HG03196 (cell line): ENCODE data around the gene PCDHGA8.
"Not testable (repeated sequence)": the region's sequence is repeated elsewhere in the genome, so short reads cannot be mapped to it uniquely, and the experiment has no call there.

Experiments
- ATAC-seq: cut with Tn5 transposase; IDR thresholded peaks from one replicate; pipeline ENCODE4 v1.9.1; 2021; ENCODE audit not compliant: unreplicated experiment

Gene PCDHGA8

DNA sequence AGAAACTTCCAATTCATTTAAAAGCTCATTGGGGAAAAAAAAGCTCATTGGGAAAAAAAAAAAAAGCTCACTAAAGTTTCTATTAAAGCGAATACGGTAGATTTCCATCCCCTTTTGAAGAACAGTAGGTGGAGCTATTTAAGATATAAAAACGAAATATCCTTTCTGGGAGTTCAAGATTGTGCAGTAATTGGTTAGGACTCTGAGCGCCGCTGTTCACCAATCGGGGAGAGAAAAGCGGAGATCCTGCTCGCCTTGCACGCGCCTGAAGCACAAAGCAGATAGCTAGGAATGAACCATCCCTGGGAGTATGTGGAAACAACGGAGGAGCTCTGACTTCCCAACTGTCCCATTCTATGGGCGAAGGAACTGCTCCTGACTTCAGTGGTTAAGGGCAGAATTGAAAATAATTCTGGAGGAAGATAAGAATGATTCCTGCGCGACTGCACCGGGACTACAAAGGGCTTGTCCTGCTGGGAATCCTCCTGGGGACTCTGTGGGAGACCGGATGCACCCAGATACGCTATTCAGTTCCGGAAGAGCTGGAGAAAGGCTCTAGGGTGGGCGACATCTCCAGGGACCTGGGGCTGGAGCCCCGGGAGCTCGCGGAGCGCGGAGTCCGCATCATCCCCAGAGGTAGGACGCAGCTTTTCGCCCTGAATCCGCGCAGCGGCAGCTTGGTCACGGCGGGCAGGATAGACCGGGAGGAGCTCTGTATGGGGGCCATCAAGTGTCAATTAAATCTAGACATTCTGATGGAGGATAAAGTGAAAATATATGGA lies 38.1 kb downstream of the PCDHGA8 start, which contains the start of gene PCDHGA12:
Gene PCDHGA12 (plus strand): TSS at position 176 of the 782 bp plus-strand sequence. CDS start 253 bp downstream, at position 429.
- ATAC-seq, result no peak

GRCh38 chr5:141431286-141431685 lies 38.9 kb downstream of the PCDHGA8 start:
- no peak for ATAC-seq

- not testable (repeated sequence) for ATAC-seq
Observed at GRCh38 chr5:141432308-141432707, 39.9 kb downstream of the PCDHGA8 start.

GRCh38 chr5:141432726-141433125 lies 40.3 kb downstream of the PCDHGA8 start:
- not testable (repeated sequence) for ATAC-seq

GRCh38 chr5:141434006-141434405 lies 41.6 kb downstream of the PCDHGA8 start:
- no peak for ATAC-seq

GRCh38 chr5:141437221-141437620 lies 44.8 kb downstream of the PCDHGA8 start:
- ATAC-seq, result no peak

DNA sequence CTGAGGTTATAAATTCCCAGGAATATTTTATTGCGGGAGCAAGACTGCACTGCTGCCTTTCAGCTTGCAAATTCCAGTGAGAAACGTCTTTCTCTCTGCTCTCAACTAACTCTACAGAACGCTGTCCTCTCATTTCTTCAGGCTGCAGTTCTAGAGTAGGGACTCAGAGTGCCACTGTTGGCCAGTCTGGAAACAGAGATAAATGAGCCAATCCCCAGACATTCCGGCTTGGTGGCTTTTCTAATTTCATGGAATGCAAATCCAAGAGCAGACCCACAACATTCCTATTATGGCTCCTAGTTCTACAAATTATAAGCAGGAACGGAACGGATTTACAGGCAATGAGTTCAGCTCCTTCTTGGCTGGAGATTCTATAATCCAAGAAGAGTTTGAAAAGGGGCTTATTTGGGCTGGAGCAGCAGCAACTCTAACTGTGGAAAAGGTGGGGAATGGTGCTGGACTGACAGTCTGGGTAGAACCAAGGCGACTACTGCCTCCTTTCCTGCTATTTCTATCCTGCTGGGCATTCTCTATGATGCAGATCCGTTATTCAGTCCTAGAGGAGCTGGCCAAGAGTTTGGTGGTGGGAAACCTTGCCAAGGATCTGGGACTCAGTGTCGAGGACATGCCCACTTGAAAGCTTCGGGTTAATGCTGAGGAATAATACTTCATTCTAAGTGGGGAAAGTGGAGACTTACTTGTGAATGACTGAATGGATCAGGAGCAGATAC lies 47.1 kb downstream of the PCDHGA8 start:
- ATAC-seq, result no peak

DNA sequence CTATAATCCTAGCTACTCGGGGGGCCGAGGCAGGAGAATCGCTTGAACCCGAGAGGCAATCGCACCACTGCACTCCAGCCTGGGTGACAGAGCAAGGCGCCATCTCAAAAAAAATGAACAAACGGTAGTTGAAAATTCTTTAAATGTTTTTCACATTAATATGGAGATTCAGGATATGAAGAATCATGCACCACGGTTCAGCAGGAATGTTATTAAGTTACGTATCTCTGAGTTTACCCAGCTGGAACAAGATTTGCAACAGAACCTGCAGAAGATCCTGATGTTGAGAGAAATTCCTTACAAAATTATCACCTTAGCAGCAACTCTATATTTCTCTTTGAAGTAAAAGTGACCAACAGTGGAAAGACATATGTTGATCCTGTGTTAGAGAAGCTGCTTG lies 47.9 kb downstream of the PCDHGA8 start:
- no peak for ATAC-seq

GRCh38 chr5:141441571-141442170 lies 49.2 kb downstream of the PCDHGA8 start:
- ATAC-seq, result no peak
